ENCODE results near the gene CAVIN3.

Gene CAVIN3

DNA sequence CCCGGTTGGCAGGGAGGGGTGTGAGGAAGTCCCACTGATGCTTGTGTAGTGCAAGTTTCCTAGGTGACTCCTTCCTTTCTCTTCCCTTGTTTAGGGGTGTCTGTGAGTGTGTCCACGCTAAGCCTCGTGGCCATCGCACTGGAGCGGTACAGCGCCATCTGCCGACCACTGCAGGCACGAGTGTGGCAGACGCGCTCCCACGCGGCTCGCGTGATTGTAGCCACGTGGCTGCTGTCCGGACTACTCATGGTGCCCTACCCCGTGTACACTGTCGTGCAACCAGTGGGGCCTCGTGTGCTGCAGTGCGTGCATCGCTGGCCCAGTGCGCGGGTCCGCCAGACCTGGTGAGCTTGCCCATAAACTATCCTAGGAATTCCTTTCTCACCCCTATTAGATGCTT lies 50.3 kb downstream of the CAVIN3 start:
- no peak for DNase-seq (ENCODE audit: low read depth)

Data from GM04503 (cell line).